HG03097 (cell line): ENCODE data around the gene PATJ.
"Not testable (repeated sequence)": the region's sequence is repeated elsewhere in the genome, so short reads cannot be mapped to it uniquely, and the experiment has no call there.

Experiments
- ATAC-seq: cut with Tn5 transposase; IDR thresholded peaks from one replicate; pipeline ENCODE4 v1.9.1; 2021; ENCODE audit not compliant: unreplicated experiment, low FRiP score

PATJ gene

DNA sequence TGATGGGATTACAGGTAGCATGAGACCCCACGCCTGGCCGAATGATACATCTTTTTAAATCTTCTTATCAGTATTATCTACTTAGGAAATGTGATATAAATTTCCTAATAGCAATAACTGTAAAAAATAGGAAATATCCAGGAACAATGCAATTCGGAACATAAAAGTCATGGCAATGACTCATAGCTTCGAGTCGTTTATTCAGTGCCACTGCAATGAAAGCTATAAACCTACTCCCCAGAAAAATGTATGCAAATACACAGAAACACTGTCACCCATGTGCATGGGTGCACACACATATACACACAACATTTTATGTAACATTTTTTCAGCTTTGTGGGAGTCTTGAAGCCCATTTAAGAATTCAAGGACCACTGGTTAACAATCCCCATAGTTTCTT lies 194.6 kb downstream of the PATJ start:
- ATAC-seq, result no peak

DNA sequence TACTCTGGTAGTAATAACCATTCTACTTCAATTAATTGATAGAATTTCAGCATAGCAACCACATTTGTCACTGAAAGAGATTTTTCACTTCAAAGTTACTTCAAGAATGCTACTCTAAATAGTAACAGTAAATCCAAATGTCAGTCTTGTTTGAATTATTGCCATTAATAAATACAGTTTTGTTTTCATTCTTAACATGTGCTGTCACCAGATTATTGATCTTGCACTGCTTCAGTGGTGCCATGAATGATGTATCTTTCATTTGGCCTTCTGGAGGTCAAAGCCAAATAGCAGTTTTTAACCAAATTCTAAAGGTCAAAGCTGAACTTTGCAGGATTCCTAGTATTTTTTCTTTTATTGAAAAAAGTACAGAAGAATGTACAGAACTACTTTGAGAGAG lies 199.5 kb downstream of the PATJ start:
- no peak for ATAC-seq

DNA sequence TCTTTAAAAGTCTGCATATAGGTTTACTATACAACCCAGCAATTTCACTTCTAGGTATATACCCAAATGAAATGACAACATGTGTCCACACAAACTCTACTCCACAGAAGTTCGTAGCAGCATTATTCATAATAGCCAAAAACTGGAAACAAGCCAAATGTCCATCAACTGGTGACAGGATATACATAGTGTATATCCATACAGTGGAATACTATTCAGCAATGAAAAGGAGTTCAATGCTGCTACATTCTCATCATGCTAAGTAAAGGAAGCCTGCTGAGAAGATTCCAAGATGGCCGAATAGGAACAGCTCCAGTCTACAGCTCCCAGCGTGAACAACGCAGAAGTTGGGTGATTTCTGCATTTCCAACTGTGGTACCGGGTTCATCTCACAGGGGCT lies 200.6 kb downstream of the PATJ start:
- ATAC-seq, result no peak

DNA sequence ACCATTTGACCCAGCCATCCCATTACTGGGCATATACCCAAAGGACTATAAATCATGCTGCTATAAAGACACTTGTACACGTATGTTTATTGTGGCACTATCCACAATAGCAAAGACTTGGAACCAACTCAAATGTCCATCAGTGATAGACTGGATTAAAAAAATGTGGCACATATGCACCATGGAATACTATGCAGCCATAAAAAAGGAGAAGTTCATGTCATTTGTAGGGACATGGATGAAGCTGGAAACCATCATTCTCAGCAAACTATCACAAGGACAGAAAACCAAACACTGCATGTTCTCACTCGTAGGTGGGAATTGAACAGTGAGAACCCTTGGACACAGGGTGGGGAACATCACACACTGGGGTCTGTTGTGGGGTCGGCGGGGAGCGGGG lies 206.4 kb downstream of the PATJ start:
- not testable (repeated sequence) for ATAC-seq

DNA sequence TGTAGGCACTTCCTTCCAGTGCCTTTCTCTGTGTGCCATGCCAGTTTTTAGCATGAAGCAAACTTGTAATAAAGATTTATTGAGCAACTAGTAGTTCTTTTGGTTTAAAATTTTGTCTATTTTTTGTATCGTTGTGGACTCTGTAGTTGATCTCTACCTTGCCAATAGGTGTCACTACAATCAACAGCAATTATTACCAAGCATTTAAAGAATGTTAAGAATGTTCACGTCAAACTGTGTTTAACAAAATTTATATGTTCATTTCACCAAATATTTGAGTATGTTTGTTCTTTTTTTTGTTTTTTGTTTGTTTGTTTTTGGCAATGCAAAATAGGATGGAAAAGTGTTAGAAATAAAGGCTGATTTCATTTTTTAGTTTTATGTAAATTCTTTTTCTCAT lies 208.1 kb downstream of the PATJ start:
- no peak for ATAC-seq

DNA sequence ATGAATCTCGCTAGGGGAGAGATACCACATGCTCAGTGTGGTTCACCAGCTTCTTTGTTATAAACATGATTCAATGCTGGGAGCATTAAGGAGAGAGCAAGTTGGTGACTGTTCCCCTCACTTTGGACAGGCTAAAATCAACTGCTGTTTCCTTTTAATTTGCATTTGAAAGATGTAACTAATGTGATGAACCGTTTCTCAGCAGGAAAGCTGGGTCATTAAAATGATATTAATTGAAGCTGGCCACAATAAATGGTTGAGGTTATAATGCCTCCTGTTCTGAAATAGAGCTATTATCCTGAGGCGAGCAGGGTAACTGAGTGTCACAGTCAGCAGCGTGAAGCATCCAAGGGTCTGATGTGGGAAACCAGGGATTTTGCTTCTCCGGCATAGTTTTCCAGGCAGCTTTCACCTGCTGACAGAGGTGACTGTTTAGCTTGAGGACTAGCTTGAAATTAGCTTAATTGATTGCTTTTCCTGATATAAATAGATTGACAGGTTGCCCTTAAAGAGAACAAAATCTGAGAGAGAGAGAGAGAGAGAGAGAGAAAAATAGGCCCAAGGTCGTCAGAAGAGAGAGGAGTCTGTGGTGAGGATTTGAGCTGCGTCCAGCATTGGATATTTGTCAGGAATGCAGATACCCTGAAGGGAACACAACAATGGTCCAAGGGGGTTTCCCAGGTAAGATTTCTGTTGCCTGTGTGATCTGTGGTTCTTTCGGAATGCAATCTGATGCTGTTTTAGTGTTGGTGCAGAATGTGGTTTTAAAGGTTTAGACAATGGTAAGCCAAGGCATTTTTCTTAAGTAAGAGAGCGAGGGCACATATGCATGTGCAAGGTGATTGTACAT lies 209.7 kb downstream of the PATJ start:
- no peak for ATAC-seq

DNA sequence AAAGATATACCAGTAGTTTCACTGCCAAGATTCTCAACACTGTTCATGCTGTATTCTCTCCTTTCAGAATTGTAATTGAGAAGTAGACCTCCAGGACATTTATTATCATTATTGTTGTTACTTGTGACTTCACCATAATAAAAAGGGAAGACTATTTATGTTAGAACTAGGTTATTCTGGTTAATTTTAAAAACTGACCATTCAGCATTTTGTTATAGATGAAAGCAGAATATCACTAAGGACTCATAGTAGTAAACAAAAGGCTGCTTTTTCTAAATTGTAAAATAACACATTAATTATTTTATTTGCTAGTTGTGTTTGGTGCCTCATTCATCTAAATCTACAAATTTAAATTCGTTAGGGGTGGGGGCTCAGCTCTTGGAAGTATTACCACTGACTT lies 210.4 kb downstream of the PATJ start:
- no peak for ATAC-seq

DNA sequence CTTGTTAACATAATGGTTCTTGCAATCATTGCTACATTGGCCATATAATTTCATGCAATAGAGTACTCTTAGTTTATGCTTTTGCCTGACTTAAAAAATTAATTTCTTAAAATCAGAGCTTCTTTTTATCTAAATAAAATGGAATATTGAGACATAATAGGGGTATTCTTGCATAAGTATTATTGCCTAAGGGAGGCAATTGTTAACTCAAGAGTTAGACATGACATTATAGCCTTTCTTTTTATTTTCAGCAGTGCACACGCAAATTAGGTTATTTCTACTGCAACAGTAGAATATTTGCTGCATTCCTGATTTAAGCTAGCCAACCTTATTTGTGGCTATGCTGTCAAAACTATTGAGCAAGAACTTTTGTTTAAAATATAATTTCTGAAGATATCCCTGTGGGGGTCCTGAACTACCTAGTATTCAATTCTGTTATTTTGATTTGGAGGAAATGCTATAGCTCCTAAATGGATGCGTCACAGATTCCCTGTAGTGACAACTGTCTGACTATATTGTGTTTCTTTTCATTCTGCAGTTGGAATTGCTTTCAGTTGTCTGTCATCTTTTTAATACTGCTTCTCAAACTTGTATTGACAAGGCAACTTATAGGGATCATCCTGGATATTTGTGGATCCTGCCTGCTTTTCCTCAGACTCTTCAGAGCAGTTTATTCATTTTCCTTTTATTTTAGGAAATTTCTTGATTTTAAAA lies 211.0 kb downstream of the PATJ start:
- ATAC-seq, result no peak

DNA sequence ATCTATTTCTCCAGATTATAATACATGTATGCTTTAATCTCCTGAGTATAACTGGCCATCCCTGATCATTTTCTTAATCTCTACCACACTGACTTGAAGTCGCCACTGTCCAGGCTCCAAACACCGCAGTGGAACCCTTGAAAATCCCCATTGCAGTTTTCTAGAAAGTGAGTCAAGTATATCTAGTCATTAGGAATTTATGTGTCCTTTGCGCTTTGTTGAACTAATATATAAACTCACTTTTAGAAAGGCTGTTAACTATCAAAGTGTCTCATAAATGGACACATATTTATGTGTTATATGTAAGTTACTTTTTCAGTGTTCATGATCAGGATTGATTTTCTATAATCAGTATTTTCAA lies 211.5 kb downstream of the PATJ start:
- no peak for ATAC-seq

DNA sequence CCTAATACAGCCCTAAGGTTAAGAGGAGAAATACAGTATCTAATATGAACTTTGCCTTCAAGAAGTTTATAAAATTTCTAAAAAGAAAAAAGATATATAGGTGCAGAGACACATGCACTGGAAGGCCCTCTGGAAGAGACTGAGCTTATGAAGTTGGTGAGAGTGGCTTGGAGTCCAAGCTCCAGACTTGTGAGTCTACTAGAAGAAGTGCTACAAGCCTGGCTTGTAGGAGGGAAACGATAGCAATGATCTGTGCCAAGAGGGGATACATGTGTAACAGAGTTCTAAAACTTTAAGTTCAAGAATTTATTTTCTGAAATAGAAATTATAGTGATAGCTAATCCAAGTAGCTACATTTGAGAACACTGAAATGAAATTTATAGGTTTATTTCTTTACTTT lies 213.0 kb downstream of the PATJ start:
- no peak for ATAC-seq

DNA sequence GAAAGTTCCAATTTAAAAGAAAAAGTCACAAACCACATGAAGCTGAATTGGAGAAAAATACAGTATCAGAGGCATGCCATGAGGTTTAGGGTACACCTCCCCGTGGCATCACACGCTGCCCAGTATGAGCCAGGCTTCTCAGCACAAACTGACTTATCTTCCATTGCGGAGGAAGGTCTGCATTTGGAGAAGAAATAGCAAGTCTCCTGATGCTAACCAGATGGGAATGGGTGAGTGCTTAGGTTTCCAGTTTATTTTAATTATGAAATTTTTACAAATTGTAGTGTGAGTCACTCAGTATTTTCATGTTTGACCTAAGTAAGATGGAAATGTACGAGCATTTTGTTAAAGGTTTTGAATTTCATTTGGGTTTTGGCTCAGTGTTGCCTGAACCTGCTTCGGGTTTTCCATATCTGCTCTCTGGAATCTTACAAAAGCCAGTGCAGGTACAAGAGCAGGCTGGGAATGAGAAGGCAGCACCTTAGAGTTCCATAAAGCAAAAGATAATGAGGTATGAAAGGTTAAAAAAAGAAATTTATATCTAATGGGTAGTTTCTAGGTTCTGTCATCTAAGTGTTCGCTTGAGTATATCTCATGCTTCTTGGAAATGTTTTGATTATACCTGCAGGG lies 213.9 kb downstream of the PATJ start:
- ATAC-seq, result no peak

DNA sequence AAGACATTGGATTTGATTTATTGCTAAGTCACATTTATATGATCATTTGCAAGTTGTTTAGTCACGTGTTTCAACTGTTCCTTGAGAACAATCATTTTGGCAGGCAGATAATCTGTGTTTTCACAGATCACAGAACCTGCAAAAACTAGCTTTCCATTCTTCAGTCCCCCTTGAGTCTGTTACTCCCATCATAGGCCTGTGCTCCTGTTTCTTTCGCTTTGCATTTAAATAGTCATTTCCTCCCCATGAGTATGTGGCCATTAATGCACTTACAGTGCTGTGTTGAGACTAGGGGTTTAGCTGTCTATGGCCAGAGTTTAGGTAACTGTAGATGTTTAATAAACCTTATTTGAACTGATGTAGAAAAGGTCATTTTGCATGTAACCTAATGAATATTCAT lies 214.5 kb downstream of the PATJ start:
- no peak for ATAC-seq

DNA sequence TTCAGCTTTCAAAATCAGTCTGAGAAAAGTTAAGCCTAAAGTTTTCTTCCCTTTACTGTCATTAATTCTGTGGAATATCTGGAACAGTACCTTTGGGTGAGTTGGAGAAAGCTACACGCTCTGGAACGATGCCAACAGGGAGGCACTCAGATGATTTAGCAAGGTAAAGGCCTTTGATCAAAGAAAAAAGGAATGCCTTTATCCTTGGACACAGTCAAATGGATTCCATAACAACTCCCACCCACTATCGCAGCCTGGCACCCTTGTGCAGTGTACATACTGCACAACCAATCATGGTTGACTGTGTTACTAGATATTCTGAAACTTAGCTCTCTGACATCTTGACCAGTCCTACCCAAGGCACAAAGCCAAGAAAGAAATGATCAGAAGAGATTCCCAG lies 218.7 kb downstream of the PATJ start:
- no peak for ATAC-seq

DNA sequence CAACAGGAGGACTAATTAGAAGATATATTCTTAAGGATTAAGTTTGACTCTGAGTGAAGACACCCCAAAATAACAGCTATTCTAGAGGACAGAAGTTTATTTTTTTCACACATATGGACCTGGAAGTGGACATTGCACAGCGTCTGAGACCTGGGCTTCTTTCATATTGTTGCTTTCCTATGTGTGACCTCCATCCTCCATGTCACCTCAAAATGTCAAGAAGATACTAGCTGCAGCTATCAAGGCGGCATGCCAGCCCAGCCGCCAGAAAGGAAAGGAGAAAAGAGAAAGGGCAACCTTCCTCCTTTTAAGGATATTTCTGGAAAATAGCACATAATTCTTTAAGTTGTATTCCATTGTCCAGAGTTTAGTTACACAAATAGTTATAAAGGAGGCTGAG lies 220.4 kb downstream of the PATJ start:
- no peak for ATAC-seq

DNA sequence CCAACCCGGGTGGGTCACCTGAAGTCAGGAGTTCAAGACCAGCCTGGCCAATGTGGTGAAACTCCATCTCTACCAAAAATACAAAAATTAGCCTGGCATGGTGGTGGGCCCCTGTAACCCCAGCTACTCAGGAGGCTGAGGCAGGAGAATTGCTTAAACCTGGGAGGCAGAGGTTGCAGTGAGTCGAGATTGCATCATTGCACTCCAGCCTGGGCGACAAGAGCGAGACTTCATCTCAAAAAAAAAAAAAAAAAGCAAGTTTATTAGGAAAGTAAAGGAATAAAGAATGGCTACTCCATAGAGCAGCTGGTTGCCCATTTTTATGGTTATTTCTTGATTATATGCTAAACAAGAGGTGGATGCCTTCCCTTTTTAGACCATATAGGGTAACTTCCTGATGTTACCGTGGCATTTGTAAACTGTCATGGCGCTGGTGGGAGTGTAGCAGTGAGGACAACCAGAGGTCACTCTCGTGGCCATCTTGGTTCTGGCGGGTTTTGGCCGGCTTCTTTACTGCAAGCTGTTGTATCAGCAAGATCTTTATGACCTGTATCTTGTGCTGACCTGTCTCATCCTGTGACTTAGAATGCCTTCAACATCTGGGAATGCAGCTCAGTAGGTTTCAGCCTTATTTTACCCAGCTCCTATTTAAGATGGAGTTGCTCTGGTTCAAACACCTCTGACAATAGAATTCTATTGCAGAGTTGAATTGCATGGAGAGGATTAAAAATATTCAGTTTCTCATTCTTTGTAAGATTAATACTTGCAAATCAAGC lies 224.4 kb downstream of the PATJ start:
- not testable (repeated sequence) for ATAC-seq

DNA sequence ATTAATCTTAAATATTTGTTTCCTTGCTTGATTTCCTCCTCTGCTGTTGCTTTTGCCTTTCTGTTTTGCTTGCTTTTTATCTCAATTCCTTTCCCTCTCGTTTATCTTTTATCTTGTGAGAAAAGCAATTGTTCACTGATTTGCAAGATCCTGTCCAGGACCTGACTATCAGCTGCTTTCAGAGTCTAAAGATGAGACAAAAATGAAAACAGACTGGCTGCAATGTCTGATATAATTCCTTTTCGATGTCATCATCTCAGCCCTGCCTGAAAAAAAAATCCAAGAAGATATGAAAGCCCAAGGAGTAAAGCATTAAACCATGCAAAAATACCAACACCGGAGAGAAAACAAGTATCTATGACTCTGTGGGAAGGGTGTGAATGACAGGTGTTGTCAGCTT lies 225.5 kb downstream of the PATJ start:
- no peak for ATAC-seq

DNA sequence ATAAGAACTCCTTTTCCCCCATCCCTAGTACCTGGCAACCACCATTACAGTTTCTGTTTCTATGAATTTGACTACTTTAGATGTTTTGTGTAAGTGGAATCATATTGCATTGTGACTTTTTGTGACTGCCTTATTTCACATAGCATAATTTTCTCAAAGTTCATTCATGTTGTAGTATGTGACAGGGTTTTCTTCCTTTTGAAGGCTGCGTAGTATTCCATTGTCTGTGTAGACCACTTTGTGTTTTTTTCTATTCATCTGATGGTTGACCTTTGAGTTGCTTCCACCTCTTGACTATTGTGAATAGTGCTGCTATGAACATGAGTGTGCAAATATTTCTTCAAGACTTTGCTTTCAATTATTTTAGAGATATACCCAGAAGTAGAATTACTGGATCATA lies 226.6 kb downstream of the PATJ start:
- no peak for ATAC-seq

DNA sequence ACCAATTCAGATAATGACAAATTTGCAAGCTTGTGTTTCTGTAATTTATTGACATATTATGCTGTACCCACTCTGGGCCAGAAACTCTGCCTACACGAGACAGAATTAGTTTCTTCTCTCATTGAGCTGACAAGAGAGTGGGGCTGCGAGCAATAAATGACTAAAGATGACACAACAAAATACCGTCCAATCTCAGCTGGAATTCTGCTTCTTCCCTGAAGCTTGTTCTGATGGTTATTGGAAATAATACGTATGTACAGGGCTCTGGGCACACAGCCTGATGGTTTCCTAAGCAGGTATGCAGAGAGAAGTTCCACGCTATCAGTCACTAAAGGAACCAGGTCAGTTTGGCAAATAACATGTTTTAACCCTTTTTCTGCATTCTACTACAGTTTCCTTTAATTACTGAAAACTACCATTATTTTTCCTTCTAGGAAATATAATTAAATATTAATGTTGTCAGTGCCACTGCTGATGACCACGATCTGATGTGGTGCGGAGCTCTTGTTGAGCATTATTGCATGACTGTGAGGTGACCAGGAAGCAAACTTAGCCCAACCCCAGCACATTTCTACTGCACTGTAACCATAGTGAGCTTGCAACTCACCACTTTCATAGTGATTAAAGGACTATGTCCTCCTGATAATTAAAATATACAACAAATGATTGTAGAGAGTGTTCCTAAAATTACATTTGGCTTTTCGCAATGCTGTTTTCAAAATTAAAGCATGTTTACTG lies 231.0 kb downstream of the PATJ start:
- no peak for ATAC-seq

DNA sequence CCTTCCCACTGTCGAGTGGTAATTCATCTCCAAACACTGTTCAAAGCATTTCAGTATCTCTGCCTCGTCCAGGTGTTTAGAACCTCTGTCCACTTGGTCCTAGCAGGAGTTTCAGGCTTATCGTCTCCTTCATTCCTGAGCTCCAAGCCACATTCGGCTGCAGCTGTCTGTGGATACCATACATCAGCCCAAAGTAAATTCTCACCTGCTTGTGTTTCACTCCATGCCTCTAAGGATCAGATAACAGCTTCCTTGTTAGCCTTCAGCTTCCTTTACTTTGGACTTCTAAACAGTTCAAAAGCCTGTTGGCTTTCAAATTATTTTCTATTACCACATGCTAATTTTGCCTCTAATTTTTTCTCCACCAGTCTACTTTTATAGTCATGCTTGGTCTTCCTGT lies 233.4 kb downstream of the PATJ start:
- no peak for ATAC-seq

DNA sequence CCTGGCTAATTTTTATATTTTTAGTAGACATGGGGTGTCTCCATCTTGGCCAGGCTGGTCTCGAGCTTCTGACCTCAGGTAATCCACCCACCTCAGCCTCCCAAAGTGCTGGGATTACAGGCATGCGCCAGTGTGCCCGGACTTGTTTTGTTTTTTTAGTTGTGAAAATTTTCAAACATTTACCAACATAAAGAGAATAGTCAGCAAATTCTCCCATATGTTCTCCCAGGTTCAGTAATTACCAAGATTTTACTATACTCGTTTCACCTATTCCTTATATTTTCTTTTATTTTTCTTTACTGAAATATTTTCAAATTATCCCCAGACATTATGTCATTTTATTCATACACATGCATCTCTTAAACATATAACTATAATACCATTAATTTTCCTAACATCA lies 234.3 kb downstream of the PATJ start:
- no peak for ATAC-seq
